CD8-positive, alpha-beta memory T cell (primary cell): ENCODE data around the gene POMP. TPM values are rescaled to one million over a fixed set of nuclear protein-coding genes. Genes with fewer than 3 reads are reported as not detected.

Experiments
- CTCF ChIA-PET: fragments of 350-600 bp; sonication (Branson Sonifier 250); formaldehyde crosslinking; loops from one replicate; lab custom pipeline; 2021; ENCODE audit warnings: antibody characterized with exemption; lab: Charles Lee
- POLR2A ChIA-PET: fragments of 350-600 bp; sonication (Branson Sonifier 250); formaldehyde crosslinking; loops from one replicate; lab custom pipeline; 2021; ENCODE audit warnings: antibody characterized with exemption; lab: Charles Lee
- DNase-seq, 5 donors: peaks; one replicate each; pipeline versions ENCODE4 v3.0.0 to v3.0.0-alpha.2; 2020 to 2022; ENCODE audit warnings: mixed read lengths in 1 of 5
- H3K27ac ChIP-seq: one replicate; pipeline ENCODE4 v1.7.0; 2013; ENCODE audit warnings: low read depth, mild to moderate bottlenecking, low read length, moderate library complexity
- H3K27me3 ChIP-seq: 2 replicates; pipeline ENCODE4 v1.7.0; 2013; ENCODE audit warnings: low read length, mild to moderate bottlenecking; ENCODE audit not compliant: insufficient read depth, poor library complexity, severe bottlenecking
- H3K36me3 ChIP-seq: 2 replicates; pipeline ENCODE4 v1.7.0; 2013; ENCODE audit warnings: mild to moderate bottlenecking, low read length, moderate library complexity; ENCODE audit not compliant: insufficient read depth
- H3K4me1 ChIP-seq: 2 replicates; pipeline ENCODE4 v1.7.0; 2013; ENCODE audit warnings: mild to moderate bottlenecking, low read length, moderate library complexity; ENCODE audit not compliant: insufficient read depth
- H3K4me3 ChIP-seq: 2 replicates; pipeline ENCODE4 v1.7.0; 2013; ENCODE audit warnings: mild to moderate bottlenecking, low read length
- H3K9me3 ChIP-seq: 2 replicates; pipeline ENCODE4 v1.7.0; 2013; ENCODE audit warnings: mild to moderate bottlenecking, low read length
- H3K27ac Mint-ChIP-seq, 8 donors: one replicate each; pipeline ENCODE4 v1.8.0; 2020 to 2021; ENCODE audit warnings: mixed read lengths in 8 of 8, mild to moderate bottlenecking in 6 of 8, inconsistent platforms in 3 of 8, moderate library complexity in 3 of 8
- H3K27me3 Mint-ChIP-seq, 2 donors: one replicate each; pipeline ENCODE4 v1.8.0; 2020 to 2021; ENCODE audit warnings: mixed read lengths in 2 of 2, mild to moderate bottlenecking in 1 of 2, moderate library complexity in 1 of 2
- H3K36me3 Mint-ChIP-seq, 3 donors: one replicate each; pipeline ENCODE4 v1.8.0; 2020 to 2021; ENCODE audit warnings: mixed read lengths in 3 of 3, inconsistent platforms in 1 of 3, mild to moderate bottlenecking in 1 of 3
- H3K4me1 Mint-ChIP-seq, 3 donors: one replicate each; pipeline ENCODE4 v1.8.0; 2020 to 2021; ENCODE audit warnings: mixed read lengths in 3 of 3, inconsistent platforms in 1 of 3, mild to moderate bottlenecking in 1 of 3
- H3K4me3 Mint-ChIP-seq, 7 donors: one replicate each; pipeline ENCODE4 v1.8.0; 2020 to 2021; ENCODE audit warnings: mixed read lengths in 7 of 7, mild to moderate bottlenecking in 6 of 7, moderate library complexity in 4 of 7, inconsistent platforms in 2 of 7
- H3K9me3 Mint-ChIP-seq, 5 donors: one replicate each; pipeline ENCODE4 v1.8.0; 2020 to 2022; ENCODE audit warnings: mixed read lengths in 5 of 5, mild to moderate bottlenecking in 3 of 5, moderate library complexity in 2 of 5, inconsistent platforms in 1 of 5
- polyA plus RNA-seq: library from polyadenylated mRNA; unstranded; fragments of 300-500 nt; fragmentation: Illumina TruSeq; gene quantifications from one replicate; pipeline ENCODE4 v1.2.3, GENCODE V29; 2021
- total RNA-seq, 2 experiments: library from RNA; stranded (reverse); gene quantifications; one replicate each; pipeline ENCODE4 v1.2.3, GENCODE V29; 2021

Gene POMP
- total and polyA plus RNA-seq, 3 experiments from 2014 or later = 98.4 to 131 (median 127) TPM

- CTCF ChIA-PET = interaction anchor here (1.2 kb wide), 1 partner anchor 59 kb away, joined by 3 read pairs; the partner anchor contains the start of gene POMP
- no peaks in the 10 kb centered on the region for H3K27me3 ChIP-seq
- POLR2A ChIA-PET = interaction anchor here (2.2 kb wide), 1 partner anchor 59 kb away, joined by 11 read pairs; the partner anchor contains the start of gene POMP
- DNase-seq = no peak
- H3K9me3 ChIP-seq = no peaks in the 10 kb centered on the region
- H3K4me3 ChIP-seq = peak overlapping the region; percentile 69
- peaks cover 25% of the 10 kb centered on the region for H3K4me1 ChIP-seq
- peak overlapping the region; percentile 89 to 98 (median 95) for H3K4me3 Mint-ChIP-seq
- no peaks in the 10 kb centered on the region for H3K36me3 ChIP-seq
- H3K27me3 Mint-ChIP-seq = peaks cover 0 to 3% of the 10 kb centered on the region in 2 donors
- peaks cover 0 to 24% (median 0%) of the 10 kb centered on the region in 3 donors for H3K36me3 Mint-ChIP-seq
- H3K27ac ChIP-seq = peak overlapping the region; percentile 72
- H3K9me3 Mint-ChIP-seq = no peaks in the 10 kb centered on the region
- H3K4me1 Mint-ChIP-seq = peaks cover 36 to 47% (median 38%) of the 10 kb centered on the region in 3 donors
- peak overlapping the region; percentile 89 to 97 (median 94) for H3K27ac Mint-ChIP-seq
These were observed 59.2 kb downstream of the POMP start for GRCh38 chr13:28718196-28718542.

GRCh38 chr13:28718543-28719226 is 59.8 kb downstream of the POMP start, which contains the start of gene SLC46A3:
TSS of gene SLC46A3 (minus strand) at chr13:28718970. CDS start at chr13:28717998, 972 bp downstream.
- H3K36me3 ChIP-seq = no peaks in the 10 kb centered on the region
- Mint-ChIP-seq H3K27ac (peak within 1 kb of the TSS; percentile 89 to 98 (median 95)), H3K4me1 (peaks cover 36 to 44% (median 38%) of the 10 kb centered on the region in 3 donors), H3K27me3 (peaks cover 0 to 3% of the 10 kb centered on the region in 2 donors), H3K4me3 (peak within 1 kb of the TSS; percentile 89 to 98 (median 95)), H3K9me3 (no peaks in the 10 kb centered on the region), H3K36me3 (peaks cover 0 to 19% (median 0%) of the 10 kb centered on the region in 3 donors)
- POLR2A ChIA-PET = interaction anchor here (2.2 kb wide), 1 partner anchor 60 kb away, joined by 11 read pairs; the partner anchor contains the start of gene POMP
- CTCF ChIA-PET = interaction anchor here (1.2 kb wide), 1 partner anchor 59 kb away, joined by 3 read pairs; the partner anchor contains the start of gene POMP
- no peaks in the 10 kb centered on the region for H3K27me3 ChIP-seq
- peak within 1 kb of the TSS; percentile 69 for H3K4me3 ChIP-seq
- no peaks in the 10 kb centered on the region for H3K9me3 ChIP-seq
- H3K4me1 ChIP-seq = peaks cover 25% of the 10 kb centered on the region
- peak within 1 kb of the TSS; percentile 72 for H3K27ac ChIP-seq
- peak; percentile 94 to 98 (median 95) for DNase-seq

GRCh38 chr13:28719227-28720055 is 60.5 kb downstream of the POMP start:
- H3K36me3 ChIP-seq = no peaks in the 10 kb centered on the region
- DNase-seq = no peak
- H3K27me3 ChIP-seq = no peaks in the 10 kb centered on the region
- peaks cover 36 to 44% (median 38%) of the 10 kb centered on the region in 3 donors for H3K4me1 Mint-ChIP-seq
- H3K4me3 Mint-ChIP-seq = peak overlapping the region; percentile 89 to 98 (median 95)
- POLR2A ChIA-PET = interaction anchor here (2.2 kb wide), 1 partner anchor 60 kb away, joined by 11 read pairs; the partner anchor contains the start of gene POMP
- CTCF ChIA-PET = no interaction called here
- peak overlapping the region; percentile 72 for H3K27ac ChIP-seq
- H3K27me3 Mint-ChIP-seq = peaks cover 3 to 4% of the 10 kb centered on the region in 2 donors
- no peaks in the 10 kb centered on the region for H3K9me3 Mint-ChIP-seq
- peak overlapping the region; percentile 69 for H3K4me3 ChIP-seq
- H3K27ac Mint-ChIP-seq = peak overlapping the region; percentile 89 to 98 (median 95)
- H3K36me3 Mint-ChIP-seq = peaks cover 0 to 19% (median 0%) of the 10 kb centered on the region in 3 donors
- no peaks in the 10 kb centered on the region for H3K9me3 ChIP-seq
- H3K4me1 ChIP-seq = peaks cover 25% of the 10 kb centered on the region

GRCh38 chr13:28723806-28724205 is 64.9 kb downstream of the POMP start:
- peaks cover 7% of the 10 kb centered on the region for H3K4me1 ChIP-seq
- ChIA-PET POLR2A (no interaction called here), CTCF (no interaction called here)
- DNase-seq = no peak
- Mint-ChIP-seq H3K27ac (no peak overlapping the region), H3K4me1 (peaks cover 8 to 9% (median 9%) of the 10 kb centered on the region in 3 donors), H3K4me3 (no peak overlapping the region), H3K27me3 (peaks cover 7 to 26% of the 10 kb centered on the region in 2 donors), H3K36me3 (peaks cover 0 to 6% (median 0%) of the 10 kb centered on the region in 3 donors), H3K9me3 (no peaks in the 10 kb centered on the region)
- no peaks in the 10 kb centered on the region for H3K36me3 ChIP-seq
- no peak overlapping the region for H3K27ac ChIP-seq
- no peaks in the 10 kb centered on the region for H3K9me3 ChIP-seq
- H3K27me3 ChIP-seq = no peaks in the 10 kb centered on the region
- H3K4me3 ChIP-seq = no peak overlapping the region

GRCh38 chr13:28725046-28725610 is 66.2 kb downstream of the POMP start:
- no peaks in the 10 kb centered on the region for H3K27me3 ChIP-seq
- H3K9me3 Mint-ChIP-seq = no peaks in the 10 kb centered on the region
- ChIA-PET POLR2A (no interaction called here), CTCF (no interaction called here)
- no peak overlapping the region for H3K4me3 Mint-ChIP-seq
- H3K36me3 Mint-ChIP-seq = no peaks in the 10 kb centered on the region
- no peaks in the 10 kb centered on the region for H3K36me3 ChIP-seq
- no peak overlapping the region for H3K4me3 ChIP-seq
- no peaks in the 10 kb centered on the region for H3K9me3 ChIP-seq
- no peak for DNase-seq
- H3K4me1 ChIP-seq = no peaks in the 10 kb centered on the region
- no peak overlapping the region for H3K27ac Mint-ChIP-seq
- H3K4me1 Mint-ChIP-seq = no peaks in the 10 kb centered on the region
- no peak overlapping the region for H3K27ac ChIP-seq
- peaks cover 8 to 30% of the 10 kb centered on the region in 2 donors for H3K27me3 Mint-ChIP-seq

Other genes starting within 250 kb of the POMP start
- gene FLT1, start 164.0 kb upstream of the POMP start, total RNA-seq = 1 to 10 TPM; 2.4 to 2.7 TPM
- not detected for gene FLT1, start 164.0 kb upstream of the POMP start, polyA plus RNA-seq
- gene SLC46A3, start 59.8 kb downstream of the POMP start, total RNA-seq = 1 to 10 TPM; 4.9 to 5.1 TPM
- gene SLC46A3, start 59.8 kb downstream of the POMP start, polyA plus RNA-seq = 24.9 TPM
- not detected for gene MTUS2, start 161.2 kb downstream of the POMP start, total RNA-seq
- 0.60 TPM for gene MTUS2, start 161.2 kb downstream of the POMP start, polyA plus RNA-seq